ENCODE measurements around the gene RAB2B. TPM values are rescaled to one million over a fixed set of nuclear protein-coding genes. Genes with fewer than 3 reads are reported as not detected.

Gene RAB2B
- total RNA-seq, 3 donors from 2014 or later: 25.4 to 30.3 (median 25.9) TPM

Other genes with a start within 250 kb of the RAB2B start
- gene HNRNPC, start 207.5 kb downstream of the RAB2B start, total RNA-seq: 1,000 to 10,000 TPM; 1,181 to 1,256 (median 1,185) TPM
- under 1 TPM in 2 of 3 donors, not detected in 1; 0.08 to 0.35 TPM for gene RPGRIP1, start 196.9 kb downstream of the RAB2B start, total RNA-seq
- gene SUPT16H, start 92.9 kb downstream of the RAB2B start, total RNA-seq: 100 to 1,000 TPM; 166 to 187 (median 173) TPM
- 10 to 100 TPM; 82.1 to 84.1 (median 84.1) TPM for gene CHD8, start 20.8 kb downstream of the RAB2B start, total RNA-seq
- gene TOX4, start 236 bp upstream of the RAB2B start, total RNA-seq: 10 to 100 TPM; 76.8 to 97.1 (median 92.6) TPM
- gene METTL3, start 34.4 kb upstream of the RAB2B start, total RNA-seq: 10 to 100 TPM; 45.0 to 47.7 (median 45.0) TPM
- 1 to 10 TPM; 1.4 to 1.8 (median 1.4) TPM for gene SALL2, start 49.4 kb upstream of the RAB2B start, total RNA-seq
- not detected for gene OR10G3, start 103.1 kb upstream of the RAB2B start, total RNA-seq
- gene OR10G2, start 158.0 kb upstream of the RAB2B start, total RNA-seq: not detected
- gene OR4E2, start 176.9 kb upstream of the RAB2B start, total RNA-seq: not detected
- gene OR4E1, start 196.9 kb upstream of the RAB2B start, total RNA-seq: not detected

All from activated T-cell treated with anti-CD3 and anti-CD28 coated beads, Interleukin-2, amount 50 U/mL, for 4 hours (primary cell).